HEK293T (cell line): ENCODE data around the gene SATB1.

Experiments
- ARNT ChIP-seq: fragments of 450-650 bp; IDR thresholded peaks from 2 replicates; pipeline ENCODE4 v1.6.1; 2017; ENCODE audit warnings: mild to moderate bottlenecking
- ELF4 ChIP-seq: fragments of 450-650 bp; IDR thresholded peaks from 2 replicates; pipeline ENCODE4 v1.6.1; 2017; ENCODE audit warnings: antibody characterized with exemption
- FOXM1 ChIP-seq: fragments of 450-650 bp; IDR thresholded peaks from 2 replicates; pipeline ENCODE4 v1.6.1; 2017; ENCODE audit warnings: mild to moderate bottlenecking, borderline replicate concordance
- HDGF ChIP-seq: fragments of 450-650 bp; IDR thresholded peaks from 2 replicates; pipeline ENCODE4 v1.6.1; 2017; ENCODE audit warnings: antibody characterized with exemption, borderline replicate concordance
- LEF1 ChIP-seq: fragments of 450-650 bp; IDR thresholded peaks from 2 replicates; pipeline ENCODE4 v1.6.1; 2017; ENCODE audit warnings: mild to moderate bottlenecking, borderline replicate concordance
- SP1 ChIP-seq: fragments of 450-650 bp; IDR thresholded peaks from 2 replicates; pipeline ENCODE4 v1.6.1; 2017
- SUZ12 ChIP-seq: fragments of 450-650 bp; IDR thresholded peaks from 2 replicates; pipeline ENCODE4 v1.6.1; 2016; ENCODE audit warnings: mild to moderate bottlenecking
- TARDBP ChIP-seq: fragments of 450-650 bp; IDR thresholded peaks from 2 replicates; pipeline ENCODE4 v1.6.1; 2016
- ZNF384 ChIP-seq: fragments of 450-650 bp; IDR thresholded peaks from 2 replicates; pipeline ENCODE4 v1.6.1; 2016

DNA sequence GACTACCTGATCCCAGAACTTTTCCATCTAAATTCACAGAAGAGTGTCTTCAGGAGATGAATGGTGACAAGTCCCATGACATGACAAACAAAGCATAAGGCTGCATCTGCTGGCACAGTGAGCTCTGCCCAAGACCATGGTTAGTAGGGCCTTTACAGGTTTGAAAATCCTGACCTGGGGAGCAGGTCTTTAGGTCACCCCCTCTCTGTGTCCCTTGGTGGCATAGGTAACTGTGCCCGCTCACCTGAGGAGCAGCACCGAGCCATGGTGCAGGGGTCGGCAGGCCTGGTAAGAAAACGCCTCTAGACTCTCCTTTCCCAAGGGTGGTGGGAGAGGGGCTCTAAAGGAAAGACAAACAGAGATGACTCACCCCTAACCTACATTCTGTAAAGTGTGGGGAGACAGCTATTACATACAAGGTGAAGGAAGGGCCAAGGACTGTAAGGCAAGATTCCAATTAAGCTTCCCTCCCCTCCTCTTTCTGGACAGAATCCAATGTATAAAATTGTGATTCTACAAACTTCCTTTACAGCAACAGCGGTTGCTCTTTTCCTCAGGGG, 74.0 kb downstream of the SATB1 start:
- TF ChIP-seq LEF1 (no peak), TARDBP (no peak), ARNT (no peak), ZNF384 (no peak), HDGF (no peak), SP1 (no peak), FOXM1 (no peak), SUZ12 (no peak), ELF4 (no peak)
